H1 (cell line): ENCODE results near the gene SHISA6. TPM values are rescaled to one million over a fixed set of nuclear protein-coding genes. Genes with fewer than 3 reads are reported as not detected.

Experiments used
- CHD7 ChIP-seq: fragments of 300-600 bp; sonication (generic); IDR thresholded peaks from 2 replicates; pipeline ENCODE4 v1.7.1; 2012; ENCODE audit warnings: low read length, moderate library complexity, mild to moderate bottlenecking, inconsistent platforms; ENCODE audit not compliant: insufficient replicate concordance
- JUND ChIP-seq: IDR thresholded peaks from 2 replicates; pipeline ENCODE4 v1.6.1; 2011; ENCODE audit warnings: mild to moderate bottlenecking, improper control_type of control experiment, low read length
- RAD21 ChIP-seq, 2 experiments: IDR thresholded peaks in 1 of 2; conservative IDR thresholded peaks in 1 of 2; 2 replicates each; pipeline ENCODE4 v1.6.1; 2011; ENCODE audit warnings: low read depth in 2 of 2, low read length in 2 of 2, improper control_type of control experiment in 1 of 2, inconsistent platforms in 1 of 2, mild to moderate bottlenecking in 1 of 2, moderate library complexity in 1 of 2
- SIX5 ChIP-seq: IDR thresholded peaks from 2 replicates; pipeline ENCODE4 v1.6.1; 2011; ENCODE audit warnings: mild to moderate bottlenecking, low read depth, low read length
- TAF1 ChIP-seq: IDR thresholded peaks from 2 replicates; pipeline ENCODE4 v1.6.1; 2011; ENCODE audit warnings: mild to moderate bottlenecking, low read depth, low read length
- polyA plus RNA-seq, 7 experiments: library from polyadenylated mRNA; depleted of rRNA in 3 of 7; stranded (reverse) in 5 of 7; unstranded in 2 of 7; fragments of >200 nt in 5 of 7; fragments of 200-250 nt in 2 of 7; gene quantifications; 1 replicate in 5 of 7; 2 replicates in 1 of 7; 4 replicates in 1 of 7; pipeline versions ENCODE4 v1.2.1 to v1.2.3, GENCODE V29; 2011 to 2013; ENCODE audit warnings: missing spikeins in 2 of 7, mixed read lengths in 2 of 7
- total RNA-seq: library from RNA; stranded (reverse); fragmentation: NEBNext Ultra II Directional; extraction: Animal tissue kit (Norgen Biotek cat#: 25700); gene quantifications from 2 replicates; pipeline ENCODE4 v1.2.1, GENCODE V29; 2021

Gene SHISA6
- total and polyA plus RNA-seq, 2 of the 8 experiments (the other 6 are each of a cell fraction or from before 2014, with no cell fraction given) = 2.9 to 4.8 TPM

- no peak for TF ChIP-seq CHD7
- no peak for TF ChIP-seq SIX5
- no peak for TF ChIP-seq RAD21 (IDR thresholded peaks at IDR 0.05 in 1 of 2, conservative IDR thresholded peaks at IDR 0.05 in 1 of 2; ENCODE audit: low read depth in 2 of 2, low read length in 2 of 2)
- TF ChIP-seq JUND = no peak
- TF ChIP-seq TAF1 = no peak
These were observed 68.8 kb downstream of the SHISA6 start (continued) for GRCh38 chr17:11309850-11310249.
